Measurements from ENCODE around the gene APOA1. TPM values are rescaled to one million over a fixed set of nuclear protein-coding genes. Genes with fewer than 3 reads are reported as not detected.

Gene APOA1
- polyA plus RNA-seq, 1 experiment = not detected

GRCh38 chr11:116871248-116871647 lies 33.8 kb upstream of the APOA1 start:
- Histone ChIP-seq H3K27ac (ENCODE audit: low read depth, low read length) (no peak overlapping the region), H3K4me3 (ENCODE audit: low read depth, low read length) (no peak overlapping the region), H3K9me3 (ENCODE audit: control insufficient read depth, insufficient read depth, low read length) (no peaks in the 10 kb centered on the region), H3K27me3 (ENCODE audit: control insufficient read depth, insufficient read depth, low read length) (no peaks in the 10 kb centered on the region)
- ChIA-PET POLR2A (no interaction called here), CTCF (interaction anchor here (0.7 to 2.8 kb wide), 3 partner anchors 9 to 80 kb away, joined by 3 to 13 read pairs (median 6); partner anchors contain the start of gene APOA5)
- DNase-seq (ENCODE audit: low read depth, low spot score) = no peak
- no peak for TF ChIP-seq CTCF (IDR thresholded peaks at IDR 0.05; ENCODE audit: low read depth, low read length)

GRCh38 chr11:116870054-116870453 lies 32.6 kb upstream of the APOA1 start:
- ChIA-PET CTCF (interaction anchor here (1.3 to 2.8 kb wide), 3 partner anchors 10 to 236 kb away, joined by 4 to 13 read pairs (median 6); partner anchors contain the start of gene APOA5), POLR2A (no interaction called here)
- Histone ChIP-seq H3K4me3 (ENCODE audit: low read depth, low read length) (no peak overlapping the region), H3K27ac (ENCODE audit: low read depth, low read length) (no peak overlapping the region), H3K27me3 (ENCODE audit: control insufficient read depth, insufficient read depth, low read length) (no peaks in the 10 kb centered on the region), H3K9me3 (ENCODE audit: control insufficient read depth, insufficient read depth, low read length) (no peaks in the 10 kb centered on the region)
- DNase-seq (ENCODE audit: low read depth, low spot score) = no peak
- no peak for TF ChIP-seq CTCF (IDR thresholded peaks at IDR 0.05; ENCODE audit: low read depth, low read length)

DNA sequence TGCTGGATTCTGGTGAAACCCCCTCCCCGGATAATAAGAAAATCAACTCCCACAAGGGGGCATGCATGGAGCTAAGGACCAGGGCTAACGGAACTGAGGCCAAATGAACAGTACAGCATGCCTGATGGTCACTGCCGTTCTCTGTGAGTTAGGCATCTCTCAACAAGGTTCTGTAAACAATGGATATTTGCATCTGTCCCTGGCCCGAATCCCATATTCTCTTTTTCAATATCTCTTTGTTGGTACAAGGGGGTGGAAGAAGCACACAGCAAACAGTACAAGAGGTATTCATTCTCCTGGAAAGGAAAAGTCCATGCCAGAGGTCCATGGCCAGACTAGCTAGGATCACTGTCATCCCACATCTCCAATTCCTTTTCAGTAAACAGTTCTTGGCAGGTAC lies 32.2 kb upstream of the APOA1 start:
- Histone ChIP-seq H3K4me3 (ENCODE audit: low read depth, low read length) (no peak overlapping the region), H3K27ac (ENCODE audit: low read depth, low read length) (no peak overlapping the region), H3K9me3 (ENCODE audit: control insufficient read depth, insufficient read depth, low read length) (no peaks in the 10 kb centered on the region), H3K27me3 (ENCODE audit: control insufficient read depth, insufficient read depth, low read length) (no peaks in the 10 kb centered on the region)
- no peak for DNase-seq (ENCODE audit: low read depth, low spot score)
- CTCF ChIA-PET = interaction anchor here (1.3 to 2.8 kb wide), 3 partner anchors 10 to 236 kb away, joined by 4 to 13 read pairs (median 6); partner anchors contain the start of gene APOA5
- no peak for TF ChIP-seq CTCF (IDR thresholded peaks at IDR 0.05; ENCODE audit: low read depth, low read length)
- POLR2A ChIA-PET = no interaction called here

DNA sequence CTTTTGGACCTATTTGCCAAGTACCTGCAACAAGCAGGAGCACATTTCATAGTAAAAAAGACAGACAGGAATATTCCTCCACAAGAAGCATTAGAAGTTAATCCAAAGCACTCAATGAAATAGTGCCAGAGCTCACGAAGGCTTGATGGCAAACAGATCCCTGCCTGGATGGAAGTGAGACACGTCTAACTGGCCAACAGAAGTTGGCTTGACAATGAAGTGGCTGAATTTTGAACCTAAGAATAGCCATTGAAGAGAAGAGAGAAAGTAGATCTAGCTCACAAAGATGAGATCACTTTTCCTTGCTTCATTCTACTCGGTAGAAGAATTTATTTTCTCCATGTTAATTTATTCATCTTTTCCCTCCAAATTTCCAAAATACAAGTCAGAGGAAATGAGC lies 30.6 kb upstream of the APOA1 start:
- DNase-seq (ENCODE audit: low read depth, low spot score) = no peak
- POLR2A ChIA-PET = no interaction called here
- Histone ChIP-seq H3K27ac (ENCODE audit: low read depth, low read length) (no peak overlapping the region), H3K27me3 (ENCODE audit: control insufficient read depth, insufficient read depth, low read length) (no peaks in the 10 kb centered on the region), H3K4me3 (ENCODE audit: low read depth, low read length) (no peak overlapping the region), H3K9me3 (ENCODE audit: control insufficient read depth, insufficient read depth, low read length) (no peaks in the 10 kb centered on the region)
- CTCF ChIA-PET = interaction anchor here (0.6 to 1.9 kb wide), 3 partner anchors 11 to 1483 kb away, joined by 3 to 4 read pairs (median 3); no protein-coding TSS in a partner anchor
- no peak for TF ChIP-seq CTCF (IDR thresholded peaks at IDR 0.05; ENCODE audit: low read depth, low read length)

GRCh38 chr11:116867619-116868018 lies 30.2 kb upstream of the APOA1 start:
- Histone ChIP-seq H3K27me3 (ENCODE audit: control insufficient read depth, insufficient read depth, low read length) (no peaks in the 10 kb centered on the region), H3K27ac (ENCODE audit: low read depth, low read length) (no peak overlapping the region), H3K9me3 (ENCODE audit: control insufficient read depth, insufficient read depth, low read length) (no peaks in the 10 kb centered on the region), H3K4me3 (ENCODE audit: low read depth, low read length) (no peak overlapping the region)
- CTCF ChIA-PET = interaction anchor here (0.6 to 1.9 kb wide), 4 partner anchors 11 to 1483 kb away, joined by 3 to 4 read pairs (median 3); no protein-coding TSS in a partner anchor
- DNase-seq (ENCODE audit: low read depth, low spot score) = no peak
- POLR2A ChIA-PET = no interaction called here
- TF ChIP-seq CTCF (IDR thresholded peaks at IDR 0.05; ENCODE audit: low read depth, low read length) = no peak
